BE2C (cell line): ENCODE results near the gene TMCC3.
"Not testable (repeated sequence)": the region's sequence is repeated elsewhere in the genome, so short reads cannot be mapped to it uniquely, and the experiment has no call there.

Experiments used
- DNase-seq: peaks from one replicate; pipeline ENCODE4 v3.0.0-alpha.2; 2020
- H3K27me3 ChIP-seq: fragments of 250-450 bp; sonication (Bioruptor Pico); 2 replicates; pipeline ENCODE4 v1.5.1; 2020; ENCODE audit warnings: mild to moderate bottlenecking
- H3K36me3 ChIP-seq: fragments of 250-450 bp; sonication (Bioruptor Pico); 2 replicates; pipeline ENCODE4 v1.5.1; 2020; ENCODE audit warnings: mild to moderate bottlenecking
- H3K4me1 ChIP-seq: fragments of 250-450 bp; sonication (Bioruptor Pico); 2 replicates; pipeline ENCODE4 v1.5.1; 2020
- H3K4me3 ChIP-seq: 2 replicates; pipeline ENCODE4 v1.5.1; 2011; ENCODE audit warnings: low read depth, low read length
- H3K9me3 ChIP-seq: fragments of 250-450 bp; sonication (Bioruptor Pico); 2 replicates; pipeline ENCODE4 v1.5.1; 2020
- CTCF ChIP-seq: IDR thresholded peaks from 2 replicates; pipeline ENCODE4 v1.5.1; 2012; ENCODE audit warnings: mild to moderate bottlenecking, low read depth, low read length

TMCC3 gene

GRCh38 chr12:94597268-94597667 lies 53.1 kb downstream of the TMCC3 start:
- Histone ChIP-seq H3K4me3 (no peak overlapping the region), H3K4me1 (no peaks in the 10 kb centered on the region), H3K36me3 (no peaks in the 10 kb centered on the region), H3K27me3 (peaks cover 5% of the 10 kb centered on the region), H3K9me3 (no peaks in the 10 kb centered on the region)
- TF ChIP-seq CTCF, result no peak
- DNase-seq, result no peak

- no peaks in the 10 kb centered on the region for H3K4me1 ChIP-seq
These were observed 53.8 kb downstream of the TMCC3 start for GRCh38 chr12:94596596-94596995.

GRCh38 chr12:94595152-94595551 lies 55.2 kb downstream of the TMCC3 start:
- H3K4me1 ChIP-seq, result no peaks in the 10 kb centered on the region
- no peak overlapping the region for H3K4me3 ChIP-seq
- TF ChIP-seq CTCF, result no peak
- no peak for DNase-seq
- H3K9me3 ChIP-seq, result no peaks in the 10 kb centered on the region
- no peaks in the 10 kb centered on the region for H3K36me3 ChIP-seq
- H3K27me3 ChIP-seq, result peaks cover 5% of the 10 kb centered on the region

More at GRCh38 chr12:94596596-94596995, 53.8 kb downstream of the TMCC3 start:
- Histone ChIP-seq H3K27me3 (peaks cover 5% of the 10 kb centered on the region), H3K4me3 (no peak overlapping the region), H3K36me3 (no peaks in the 10 kb centered on the region), H3K9me3 (no peaks in the 10 kb centered on the region)
- DNase-seq, result no peak
- no peak for TF ChIP-seq CTCF

- no peaks in the 10 kb centered on the region for H3K36me3 ChIP-seq
- no peak overlapping the region for H3K4me3 ChIP-seq
- peaks cover 5% of the 10 kb centered on the region for H3K27me3 ChIP-seq
- no peaks in the 10 kb centered on the region for H3K4me1 ChIP-seq
- TF ChIP-seq CTCF, result no peak
- no peak for DNase-seq
- no peaks in the 10 kb centered on the region for H3K9me3 ChIP-seq
These were observed 55.9 kb downstream of the TMCC3 start for GRCh38 chr12:94594443-94594825.

GRCh38 chr12:94593822-94594442 lies 56.4 kb downstream of the TMCC3 start:
- no peaks in the 10 kb centered on the region for H3K36me3 ChIP-seq
- H3K9me3 ChIP-seq, result no peaks in the 10 kb centered on the region
- peaks cover 3% of the 10 kb centered on the region for H3K27me3 ChIP-seq
- DNase-seq, result no peak
- H3K4me1 ChIP-seq, result no peaks in the 10 kb centered on the region
- no peak overlapping the region for H3K4me3 ChIP-seq
- no peak for TF ChIP-seq CTCF

GRCh38 chr12:94592723-94593122 lies 57.6 kb downstream of the TMCC3 start:
- H3K9me3 ChIP-seq, H3K4me1 ChIP-seq, H3K4me3 ChIP-seq, DNase-seq, H3K36me3 ChIP-seq, H3K27me3 ChIP-seq: not testable (repeated sequence)

GRCh38 chr12:94592080-94592479 lies 58.3 kb downstream of the TMCC3 start:
- Histone ChIP-seq H3K27me3 (no peaks in the 10 kb centered on the region), H3K9me3 (no peaks in the 10 kb centered on the region), H3K4me1 (no peaks in the 10 kb centered on the region), H3K4me3 (no peak overlapping the region), H3K36me3 (no peaks in the 10 kb centered on the region)
- no peak for DNase-seq
- TF ChIP-seq CTCF, result no peak
